CD4-positive, alpha-beta T cell treated with Interleukin-12 subunit alpha and Interleukin-12 subunit beta, for 1 hour (primary cell): ENCODE results near the gene NUMB.
"Not testable (repeated sequence)": the region's sequence is repeated elsewhere in the genome, so short reads cannot be mapped to it uniquely, and the experiment has no call there.

Experiments used
- DNase-seq: peaks from one replicate; pipeline ENCODE4 v3.0.0-alpha.2; 2020

Gene NUMB

DNA sequence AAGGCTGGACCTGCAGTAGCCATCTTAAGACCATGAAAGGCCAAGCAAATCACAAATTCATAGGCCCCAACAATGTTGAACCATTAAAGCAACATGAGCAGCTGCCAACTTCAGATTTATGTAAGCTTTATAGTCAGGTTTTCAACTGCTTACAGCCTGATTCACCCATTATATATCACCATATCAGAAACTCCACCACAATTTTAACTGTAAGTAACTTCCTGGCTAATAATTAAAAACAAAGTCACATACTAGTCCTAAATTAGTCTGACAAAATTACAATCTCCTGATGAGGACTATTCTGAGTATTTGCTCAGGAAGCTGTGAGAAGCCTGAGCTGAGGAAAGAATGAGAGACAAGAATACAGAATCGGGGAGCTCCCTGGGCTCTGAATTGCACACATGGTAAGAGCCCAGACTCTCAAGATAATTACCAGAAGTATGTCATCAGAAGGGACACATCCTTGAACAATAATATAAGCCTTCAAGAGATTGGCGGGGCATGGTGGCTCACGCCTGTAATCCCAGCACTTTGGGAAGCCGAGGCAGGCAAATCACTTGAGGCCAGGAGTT, 55.1 kb downstream of the NUMB start:
- no peak for DNase-seq

GRCh38 chr14:73402579-73402978, 55.8 kb downstream of the NUMB start:
- DNase-seq, result no peak

GRCh38 chr14:73397810-73398209, 60.5 kb downstream of the NUMB start:
- DNase-seq, result no peak

- DNase-seq, result no peak
Measured at GRCh38 chr14:73394317-73394716, 64.0 kb downstream of the NUMB start.

GRCh38 chr14:73393375-73393774, 65.0 kb downstream of the NUMB start:
- DNase-seq, result no peak

- no peak for DNase-seq
Measured at GRCh38 chr14:73392329-73393257, 65.8 kb downstream of the NUMB start.

GRCh38 chr14:73387860-73388259, 70.5 kb downstream of the NUMB start:
- DNase-seq, result not testable (repeated sequence)

DNA sequence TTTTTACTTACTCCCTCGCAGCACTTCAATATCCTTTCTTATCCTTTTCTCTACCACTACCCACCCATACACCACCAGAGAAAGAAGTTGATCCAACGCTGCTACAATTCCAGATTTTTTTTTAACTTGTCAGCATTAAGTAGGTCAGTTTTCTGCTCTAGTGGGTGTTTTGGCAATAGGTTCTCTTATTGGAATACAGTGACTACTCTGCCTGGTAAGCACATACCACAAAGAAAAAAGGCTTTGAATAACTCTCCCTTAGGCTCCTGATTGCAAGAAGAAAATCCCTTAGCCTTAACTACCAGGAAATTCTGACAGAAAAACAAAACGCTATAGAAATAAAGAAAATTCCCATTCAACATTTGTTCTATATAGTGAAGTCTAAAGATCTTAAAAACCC, 72.0 kb downstream of the NUMB start:
- DNase-seq, result no peak

- not testable (repeated sequence) for DNase-seq
Measured at GRCh38 chr14:73385021-73385420, 73.3 kb downstream of the NUMB start.

DNA sequence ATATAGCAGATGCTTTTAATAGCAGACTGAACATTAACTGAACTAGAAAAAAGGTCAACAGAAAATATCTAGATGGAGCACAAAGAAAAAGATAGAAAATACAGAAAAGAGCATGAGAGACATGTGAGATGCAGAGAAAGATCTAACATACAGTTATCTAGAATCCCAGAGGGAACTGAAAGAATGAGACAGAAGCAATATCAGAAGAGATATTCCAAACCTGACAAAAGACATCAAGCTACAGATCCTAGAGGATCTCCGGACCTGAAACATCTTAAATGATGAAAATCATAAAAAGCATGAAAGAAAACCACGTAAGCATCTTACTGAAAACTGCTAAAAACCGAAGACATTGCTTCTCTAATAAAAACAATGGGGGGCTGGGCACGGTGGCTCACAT, 75.0 kb downstream of the NUMB start:
- no peak for DNase-seq

DNA sequence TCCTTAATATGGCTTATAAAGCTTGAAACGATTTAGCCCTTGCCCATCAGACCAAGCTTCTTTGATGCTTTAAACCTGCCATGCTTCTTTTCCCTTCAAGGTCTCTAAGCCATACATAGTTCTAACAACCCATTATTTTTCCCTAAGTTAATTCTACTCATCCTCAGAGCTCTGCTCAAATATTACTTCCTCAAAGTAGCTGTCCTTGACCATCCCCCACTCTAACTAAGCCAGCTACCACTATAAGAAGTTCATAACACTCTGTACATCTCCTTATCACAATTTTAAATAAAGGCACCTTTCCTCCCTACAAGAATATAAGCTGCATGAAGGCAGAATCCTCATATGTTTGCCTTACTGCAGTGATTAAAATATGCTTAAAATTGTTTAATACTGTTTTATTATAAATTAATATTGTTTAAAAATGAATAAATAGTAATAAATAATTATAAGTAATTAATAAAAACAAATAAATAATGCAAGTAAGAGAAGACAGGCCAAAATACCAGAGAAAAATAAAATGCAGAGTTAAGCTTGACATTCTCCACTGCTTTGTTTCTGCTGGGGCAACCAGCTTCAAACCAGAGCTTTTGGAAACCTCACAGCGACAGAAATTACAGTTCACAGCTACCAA, 76.8 kb downstream of the NUMB start:
- DNase-seq, result no peak

DNA sequence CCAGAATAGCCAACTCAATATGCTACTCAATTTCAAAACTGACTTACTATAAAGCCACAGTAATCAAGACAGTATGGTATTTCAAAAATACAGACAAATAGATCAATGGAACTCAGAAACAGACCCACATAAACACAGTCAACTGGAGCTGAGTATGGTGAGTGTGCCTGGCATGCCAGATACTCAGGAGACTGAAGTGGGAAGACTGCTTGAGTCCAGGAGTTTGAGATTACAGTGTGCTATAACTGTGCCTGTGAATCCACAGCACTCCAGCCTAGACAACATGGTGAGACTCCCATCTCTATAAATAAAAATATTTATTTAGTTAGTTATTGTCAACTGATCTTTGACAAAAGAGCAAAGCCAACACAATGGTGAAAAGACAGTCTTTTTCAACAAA, 81.8 kb downstream of the NUMB start:
- no peak for DNase-seq

DNA sequence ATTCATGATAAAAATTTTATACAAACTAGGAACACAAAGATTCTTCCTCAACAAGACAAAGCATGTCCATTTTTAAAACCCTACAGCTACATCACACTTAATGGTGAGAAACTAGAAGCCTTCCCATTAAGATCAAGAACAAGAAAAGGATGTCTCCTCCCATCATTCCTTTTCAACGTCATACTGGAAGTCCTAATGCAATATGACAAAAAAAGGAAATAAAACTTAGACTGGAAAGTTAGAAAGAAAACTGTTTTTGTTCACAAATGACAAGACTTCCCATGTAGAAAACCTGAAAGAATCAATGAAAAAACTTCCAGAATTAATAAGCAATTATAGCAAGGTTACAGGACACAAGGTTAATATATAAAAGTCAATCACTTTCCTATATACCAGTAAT, 82.5 kb downstream of the NUMB start:
- no peak for DNase-seq

DNA sequence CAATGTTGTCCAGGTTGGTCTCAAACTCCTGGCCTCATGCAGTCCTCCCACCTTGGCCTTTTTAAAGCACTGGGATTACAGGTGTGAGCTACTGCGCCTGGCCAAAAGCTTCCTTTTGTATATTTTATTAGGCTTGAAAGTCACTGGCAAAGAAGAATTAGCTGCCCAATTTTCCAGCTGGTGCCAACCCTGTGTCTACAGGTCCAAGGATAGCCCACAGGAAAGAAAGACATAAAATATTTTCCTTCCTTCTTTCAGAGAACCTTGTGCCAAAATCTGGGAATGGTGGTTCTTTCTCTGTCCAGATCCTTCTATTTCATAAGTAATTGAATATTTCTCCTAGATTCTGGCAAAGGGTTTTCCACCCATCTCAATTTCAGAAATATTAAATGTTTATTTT, 84.1 kb downstream of the NUMB start:
- DNase-seq, result no peak

DNA sequence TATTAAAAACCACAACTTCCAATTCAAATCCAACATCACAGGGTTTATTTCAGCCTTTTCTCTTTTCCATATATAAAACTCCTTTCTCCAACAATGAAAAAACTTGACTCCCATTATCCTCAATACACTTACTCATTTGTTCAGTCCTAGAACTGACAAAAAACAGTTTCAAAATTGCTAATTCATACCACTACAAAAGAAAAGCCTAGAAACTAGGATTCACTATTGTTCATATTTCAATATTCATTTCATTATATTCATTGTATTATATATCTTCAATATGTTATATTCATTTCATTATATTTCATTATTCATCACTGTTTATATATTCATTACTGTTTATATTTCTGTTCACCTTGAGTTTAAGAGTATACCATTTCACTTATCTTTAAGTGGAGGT, 85.8 kb downstream of the NUMB start:
- DNase-seq, result no peak

- DNase-seq, result no peak
Measured at GRCh38 chr14:73370561-73370960, 87.8 kb downstream of the NUMB start.

- no peak for DNase-seq
Measured at GRCh38 chr14:73369428-73369827, 88.9 kb downstream of the NUMB start.

DNA sequence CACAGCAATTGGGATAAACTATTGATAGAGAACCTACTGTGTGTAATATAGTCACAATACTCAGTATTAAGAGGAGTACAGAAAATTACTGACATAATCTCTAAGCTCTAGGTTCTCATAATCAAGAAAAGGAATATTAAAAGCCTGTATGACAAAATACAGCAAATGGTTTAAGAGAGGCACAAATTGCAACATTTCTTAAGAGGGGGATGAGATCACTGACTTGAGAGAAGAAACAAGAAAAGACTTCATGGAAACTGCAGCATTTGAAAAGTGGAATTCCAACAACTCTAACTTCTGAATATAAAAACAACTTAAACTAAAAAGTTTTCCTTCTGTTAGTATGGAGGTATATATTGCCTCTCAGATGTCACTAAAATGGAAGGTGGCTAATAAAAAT, 89.7 kb downstream of the NUMB start:
- DNase-seq, result no peak

GRCh38 chr14:73365727-73366126, 92.6 kb downstream of the NUMB start:
- DNase-seq, result no peak

DNA sequence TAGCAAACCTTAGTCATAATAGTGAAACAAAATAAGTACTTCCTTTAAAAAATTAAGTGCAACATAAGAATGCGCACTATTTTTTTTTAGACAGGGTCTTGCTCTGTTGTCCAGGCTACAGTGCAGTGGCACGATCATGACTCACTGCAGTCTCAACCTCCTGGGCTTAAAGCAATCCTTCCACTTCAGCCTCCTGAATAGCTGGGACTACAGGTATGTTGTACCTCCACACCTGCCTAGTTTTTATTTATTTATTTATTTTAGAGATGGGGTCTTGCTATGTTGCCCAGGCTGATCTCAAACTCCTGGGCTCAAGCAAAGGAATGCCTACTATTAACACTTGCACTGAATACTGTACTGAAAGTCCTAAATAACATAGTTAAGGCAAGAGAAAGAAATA, 93.8 kb downstream of the NUMB start:
- no peak for DNase-seq

GRCh38 chr14:73359445-73359844, 98.9 kb downstream of the NUMB start:
- no peak for DNase-seq

GRCh38 chr14:73358187-73358586, 100.2 kb downstream of the NUMB start:
- DNase-seq, result no peak

DNA sequence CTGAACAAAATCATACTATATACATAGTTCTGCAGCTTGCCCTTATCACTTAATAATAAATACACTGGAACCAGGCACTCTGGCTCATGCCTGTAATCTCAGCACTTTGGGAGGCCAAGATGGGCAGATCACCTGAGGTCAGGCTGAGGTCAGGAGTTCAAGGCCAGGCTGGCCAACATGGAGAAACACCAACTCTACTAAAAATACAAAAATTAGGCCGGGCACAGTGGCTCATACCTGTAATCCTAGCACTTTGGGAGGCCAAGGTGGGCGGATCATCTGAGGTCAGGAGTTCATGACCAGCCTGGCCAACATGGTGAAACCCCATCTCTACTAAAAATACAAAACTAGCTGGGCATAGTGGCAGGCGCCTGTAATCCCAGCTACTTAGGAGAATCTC, 109.3 kb downstream of the NUMB start:
- DNase-seq, result not testable (repeated sequence)

GRCh38 chr14:73344319-73344718, 114.0 kb downstream of the NUMB start:
- DNase-seq, result no peak
